Activated naive CD4-positive, alpha-beta T cell treated with anti-CD3 and anti-CD28 coated beads, Interleukin-2, amount 10 ng/mL, durations not matched to agents 5 hours and 36 hours (primary cell): ENCODE data around the gene NR2C2AP. TPM values are rescaled to one million over a fixed set of nuclear protein-coding genes. Genes with fewer than 3 reads are reported as not detected.

ENCODE experiments used
- total RNA-seq, 2 experiments: library from RNA; stranded (reverse); gene quantifications; one replicate each; pipeline ENCODE4 v1.2.3, GENCODE V29; 2021

The NR2C2AP gene, protein sequence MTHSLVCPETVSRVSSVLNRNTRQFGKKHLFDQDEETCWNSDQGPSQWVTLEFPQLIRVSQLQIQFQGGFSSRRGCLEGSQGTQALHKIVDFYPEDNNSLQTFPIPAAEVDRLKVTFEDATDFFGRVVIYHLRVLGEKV
- total RNA-seq, result 10 to 100 TPM; 25.5 to 25.6 TPM

DNA sequence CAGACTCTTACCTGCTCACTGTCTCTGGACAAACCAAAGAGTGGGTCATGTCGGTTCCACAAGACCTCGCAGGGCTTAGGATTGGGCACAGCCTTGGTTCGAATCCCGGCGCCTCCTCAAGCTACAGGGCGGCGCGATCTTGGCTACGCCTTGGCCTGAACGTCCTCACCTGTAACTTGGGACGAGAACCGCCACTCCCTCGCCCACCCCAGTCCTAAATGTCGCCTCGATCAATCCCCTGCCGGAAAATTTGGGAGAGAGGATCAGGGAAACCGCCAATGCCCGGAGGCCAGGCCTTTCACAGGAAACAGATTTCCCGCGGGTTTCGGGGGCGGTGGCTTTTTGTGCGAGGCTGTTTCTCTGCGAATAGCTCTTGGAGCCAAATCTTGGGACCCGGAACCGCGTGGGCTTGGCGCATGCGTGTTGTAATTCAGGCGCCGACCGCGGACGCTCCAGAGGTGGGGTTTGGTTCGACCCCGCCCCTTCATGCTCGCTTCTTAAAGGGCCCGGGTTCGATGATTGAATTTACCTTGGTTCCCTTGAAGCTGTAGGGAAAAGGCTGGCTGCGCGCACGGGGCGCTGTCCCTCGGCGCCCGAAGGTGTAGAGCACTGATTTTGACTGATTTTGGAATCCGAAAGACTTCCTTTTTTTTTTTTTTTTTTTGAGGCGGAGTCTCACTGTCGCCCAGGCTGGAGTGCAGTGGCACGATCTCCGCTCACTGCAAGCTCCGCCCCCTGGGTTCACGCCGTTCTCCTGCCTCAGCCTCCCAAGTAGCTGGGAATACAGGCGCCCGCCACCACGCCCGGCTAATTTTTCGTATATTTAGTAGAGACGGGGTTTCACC, at the start of gene NR2C2AP:
TSS of gene NR2C2AP (minus strand) at position 403 of the 845 bp plus-strand sequence. CDS start at position 49, 354 bp downstream.

DNA sequence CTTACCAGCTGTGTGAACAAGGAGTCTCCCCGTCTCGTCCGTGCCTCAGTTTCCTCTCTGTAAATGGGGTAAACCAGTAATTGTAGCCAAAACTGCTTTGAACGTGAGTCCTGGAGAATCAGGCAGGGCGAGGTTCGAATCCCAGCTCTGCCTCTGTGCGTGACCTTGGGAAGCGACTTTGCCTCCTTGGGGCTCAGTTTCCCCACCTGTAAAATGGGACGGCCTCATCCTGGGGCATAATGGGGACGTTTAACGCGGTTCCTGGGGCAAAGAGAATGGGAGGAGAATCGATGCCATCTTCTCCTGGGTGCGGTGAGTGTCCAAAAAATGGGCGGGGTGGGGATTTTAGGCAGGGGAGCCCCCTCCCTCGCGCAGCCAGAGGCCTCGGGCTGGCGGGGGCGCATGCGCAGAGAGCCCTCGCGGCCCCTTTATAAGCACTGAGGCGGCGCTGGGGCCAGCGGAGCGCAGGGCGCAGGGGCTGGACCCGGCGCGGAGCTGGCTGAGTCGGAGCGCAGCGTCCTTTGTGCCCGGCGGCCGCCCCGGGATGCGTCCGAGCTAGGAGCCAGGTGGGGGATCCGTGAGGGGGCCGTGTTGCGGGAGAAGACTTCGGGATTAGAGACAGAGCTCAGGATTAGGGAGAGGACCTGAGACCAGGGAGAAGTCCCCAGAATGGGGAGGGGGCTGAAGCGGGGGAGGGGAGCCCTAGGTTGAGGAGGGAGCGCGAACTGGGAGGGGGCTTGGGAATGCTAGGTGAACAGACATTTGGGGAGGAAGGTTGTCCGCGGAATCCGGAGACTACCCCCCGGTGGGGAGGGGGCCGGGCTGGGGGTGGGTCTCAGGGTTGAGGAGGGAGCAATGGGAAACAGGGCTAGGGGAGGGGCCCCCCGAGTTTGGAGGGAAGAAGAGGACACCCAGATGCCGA, 8.5 kb upstream of the NR2C2AP start, which contains the start of gene NCAN:
TSS of gene NCAN (plus strand) at position 460 of the 922 bp plus-strand sequence. CDS start 4,996 bp downstream, outside the sequence.

DNA sequence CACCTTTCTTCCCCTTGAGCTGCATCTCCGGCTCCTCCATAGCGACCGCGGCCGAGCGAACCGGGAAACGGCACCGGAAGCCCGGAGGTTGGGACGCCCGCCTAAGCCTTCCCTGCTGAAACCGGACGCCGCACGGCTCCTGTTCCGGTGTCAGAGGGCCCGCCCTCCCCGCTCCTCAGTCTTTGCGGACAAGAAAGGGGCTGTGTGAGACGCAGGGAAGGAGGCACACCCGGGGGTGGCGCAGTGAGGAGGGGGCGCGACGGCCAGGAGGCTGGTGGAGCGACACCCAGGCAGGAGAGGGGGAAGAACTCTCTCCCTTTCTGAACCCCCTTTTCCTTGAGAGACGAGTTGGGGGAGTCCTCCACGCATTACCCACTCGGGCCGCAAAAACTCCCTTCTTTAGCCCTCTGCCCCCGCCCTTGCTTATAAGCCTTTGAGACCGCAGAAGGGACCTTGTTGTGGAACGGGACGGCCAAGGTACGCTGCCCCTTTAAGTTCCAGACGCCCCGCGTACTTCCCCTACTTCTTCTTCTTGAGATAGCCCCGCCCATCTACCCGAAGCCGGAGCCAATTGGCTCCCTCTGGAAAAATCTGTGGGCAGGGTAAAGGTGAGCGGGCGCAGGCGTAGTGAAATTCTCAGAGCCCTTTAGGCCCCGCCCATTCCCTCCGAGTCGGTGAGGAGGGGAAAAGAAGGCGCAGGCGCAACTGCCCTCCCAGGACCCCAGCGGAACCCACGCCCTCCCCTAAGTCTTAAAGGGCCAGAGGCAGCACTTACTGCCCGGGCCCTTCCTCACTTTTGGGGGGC, 10.9 kb downstream of the NR2C2AP start, which contains the start of the genes BORCS8 and RFXANK:
TSS of gene BORCS8 (minus strand) at position 75 of the 805 bp plus-strand sequence. CDS start at position 40, 35 bp downstream.
TSS of gene RFXANK (plus strand) at position 181 of the 805 bp plus-strand sequence. CDS start 1,689 bp downstream, outside the sequence.

DNA sequence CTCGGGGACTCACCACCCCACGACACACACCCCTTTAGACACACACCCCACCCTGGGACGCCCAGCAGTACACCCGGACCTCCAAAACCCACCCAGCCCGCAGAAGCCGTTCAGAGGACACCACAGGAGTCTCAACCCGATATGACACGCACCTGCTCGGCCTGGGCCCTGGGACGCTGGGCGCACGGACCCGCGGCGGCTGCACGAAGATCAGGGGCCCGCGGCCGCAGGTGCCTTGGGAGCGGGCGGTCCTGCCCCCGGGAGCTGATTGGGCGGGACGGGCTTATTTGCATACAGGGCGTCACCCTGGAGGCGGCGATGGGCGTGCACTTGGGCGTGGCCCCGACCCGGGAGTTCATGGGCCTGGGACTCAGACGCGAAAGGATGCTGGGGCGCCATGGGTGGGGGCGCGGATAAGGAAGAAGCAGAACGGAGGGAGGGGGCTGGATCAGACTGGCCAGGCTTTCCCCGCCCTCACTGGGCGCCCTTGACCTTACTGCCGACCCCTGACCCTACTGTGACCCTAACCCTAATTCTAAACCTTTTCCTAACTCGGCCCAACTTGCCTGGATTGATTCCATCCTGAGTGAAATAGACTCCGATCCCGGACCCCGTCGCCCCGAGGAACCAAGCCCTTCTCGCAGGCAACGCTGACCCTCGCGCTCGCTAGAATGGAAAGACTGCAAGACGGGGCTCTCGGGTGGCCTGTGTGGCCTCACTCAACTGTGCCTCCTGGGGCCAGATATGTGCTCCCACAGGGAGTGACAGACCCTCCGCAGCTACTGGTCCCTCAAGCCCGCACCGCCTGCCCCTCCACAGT, 33.0 kb downstream of the NR2C2AP start, which contains the start of gene MEF2B:
TSS of gene MEF2B (minus strand) at position 211 of the 820 bp plus-strand sequence. CDS start 19,528 bp downstream, outside the sequence.

Other genes with a start within 250 kb of the NR2C2AP start
- 100 to 1,000 TPM; 124 to 134 TPM for gene SUGP2, start 169.9 kb downstream of the NR2C2AP start, total RNA-seq
- 10 to 100 TPM; 30.0 to 33.5 TPM for gene ARMC6, start 169.8 kb downstream of the NR2C2AP start, total RNA-seq
- 10 to 100 TPM; 23.6 to 25.9 TPM for gene SLC25A42, start 139.4 kb downstream of the NR2C2AP start, total RNA-seq
- gene TMEM161A, start 64.9 kb downstream of the NR2C2AP start, total RNA-seq, result 10 to 100 TPM; 21.2 to 21.6 TPM
- gene MEF2B, start 33.2 kb downstream of the NR2C2AP start, total RNA-seq, result 1 to 10 TPM; 2.7 to 4.5 TPM
- 10 to 100 TPM; 34.5 to 35.0 TPM for gene BORCS8, start 11.3 kb downstream of the NR2C2AP start, total RNA-seq
- gene RFXANK, start 11.2 kb downstream of the NR2C2AP start, total RNA-seq, result 10 to 100 TPM; 92.8 to 96.1 TPM
- gene NCAN, start 8.5 kb upstream of the NR2C2AP start, total RNA-seq, result not detected
- gene TM6SF2, start 69.9 kb upstream of the NR2C2AP start, total RNA-seq, result not detected
- gene SUGP1, start 117.1 kb upstream of the NR2C2AP start, total RNA-seq, result 10 to 100 TPM; 63.3 to 71.0 TPM
- 10 to 100 TPM; 76.9 to 83.5 TPM for gene MAU2, start 117.4 kb upstream of the NR2C2AP start, total RNA-seq
- gene GATAD2A, start 202.3 kb upstream of the NR2C2AP start, total RNA-seq, result 100 to 1,000 TPM; 130 to 139 TPM